Ascending aorta (tissue), 2 donors: Measurements from ENCODE around the gene RBM38. TPM values are rescaled to one million over a fixed set of nuclear protein-coding genes. Genes with fewer than 3 reads are reported as not detected.
A peak's percentile ranks its signal among the peaks of the same experiment; 100 is the strongest.
"Not testable (repeated sequence)": the region's sequence is repeated elsewhere in the genome, so short reads cannot be mapped to it uniquely, and the experiment has no call there.

ENCODE experiments used
- DNase-seq, 2 donors: peaks; one replicate each; pipeline ENCODE4 v3.0.0-alpha.2; 2019; ENCODE audit warnings: low spot score in 2 of 2
- H3K27ac ChIP-seq, 2 donors: fragments of 200-600 bp; sonication (generic); one replicate each; pipeline ENCODE4 v1.5.1; 2016 to 2017; ENCODE audit warnings: mild to moderate bottlenecking in 1 of 2
- H3K27me3 ChIP-seq: fragments of 200-600 bp; sonication (generic); one replicate; pipeline ENCODE4 v1.5.1; 2017
- H3K36me3 ChIP-seq, 2 donors: fragments of 200-600 bp; sonication (generic); one replicate each; pipeline ENCODE4 v1.5.1; 2016
- H3K4me1 ChIP-seq, 2 donors: fragments of 200-600 bp; sonication (generic); one replicate each; pipeline ENCODE4 v1.5.1; 2016 to 2017; ENCODE audit warnings: mild to moderate bottlenecking in 1 of 2
- H3K4me3 ChIP-seq, 2 donors: fragments of 200-600 bp; sonication (generic); one replicate each; pipeline ENCODE4 v1.5.1; 2016 to 2017; ENCODE audit warnings: mild to moderate bottlenecking in 1 of 2
- H3K9me3 ChIP-seq, 2 donors: fragments of 200-600 bp; sonication (generic); one replicate each; pipeline ENCODE4 v1.5.1; 2016
- CTCF ChIP-seq, 3 experiments: fragments of 200-600 bp in 2 of 3; fragments of 450-650 bp in 1 of 3; sonication (generic) in 2 of 3; IDR thresholded peaks; one replicate each; pipeline ENCODE4 v1.5.1; 2016 to 2019; ENCODE audit warnings: antibody characterized with exemption in 3 of 3, mild to moderate bottlenecking in 1 of 3, moderate library complexity in 1 of 3
- intact Hi-C: fragments of 100-400 bp; cut with DNase I; formaldehyde crosslinking; loops from one replicate; pipeline ENCODE4 v1.15.1; 2023
- total RNA-seq: library from RNA; depleted of rRNA; stranded (reverse); fragments of >200 nt; gene quantifications from one replicate; pipeline ENCODE4 v1.1.0, GENCODE V29; 2016

RBM38 gene
- total RNA-seq, 1 donor from 2014 or later, result 24.6 TPM

GRCh38 chr20:57429580-57430200 is 38.5 kb downstream of the RBM38 start:
- intact Hi-C loops, result no loop called here
- TF ChIP-seq CTCF (IDR thresholded peaks at IDR 0.05), result no peak
- H3K4me3 ChIP-seq, result no peak overlapping the region

DNA sequence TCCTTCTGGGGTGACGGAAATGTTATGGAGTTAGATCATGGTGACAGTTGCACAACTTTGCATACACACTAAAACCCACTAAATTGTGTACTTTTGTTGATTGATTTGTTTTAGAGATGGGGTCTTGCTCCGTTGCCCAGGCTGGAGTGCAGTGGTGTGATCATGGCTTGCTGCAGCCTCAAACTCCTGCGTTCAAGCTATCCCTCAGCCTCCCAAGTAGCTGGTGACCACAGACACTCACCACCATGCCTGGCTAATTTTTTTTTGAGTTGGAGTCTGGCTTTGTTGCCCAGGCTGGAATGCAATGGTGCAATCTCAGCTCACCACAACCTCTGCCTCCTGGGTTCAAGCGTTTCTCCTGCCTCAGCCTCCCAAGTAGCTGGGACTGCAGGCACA is 39.0 kb downstream of the RBM38 start:
- H3K4me3 ChIP-seq, H3K27me3 ChIP-seq, H3K27ac ChIP-seq, intact Hi-C loops, H3K9me3 ChIP-seq, DNase-seq, H3K36me3 ChIP-seq: not testable (repeated sequence)
- H3K4me1 ChIP-seq, result peaks cover 0 to 25% of the 10 kb centered on the region in 2 donors

More at GRCh38 chr20:57429580-57430200, 38.5 kb downstream of the RBM38 start:
- Histone ChIP-seq H3K27ac (peak overlapping the region in 1 of 2 donors; percentile 62), H3K36me3 (no peaks in the 10 kb centered on the region), H3K9me3 (no peaks in the 10 kb centered on the region), H3K4me1 (peaks cover 0 to 20% of the 10 kb centered on the region in 2 donors), H3K27me3 (no peaks in the 10 kb centered on the region)
- DNase-seq, result no peak

- TF ChIP-seq CTCF (IDR thresholded peaks at IDR 0.05), result no peak
- intact Hi-C loops, result no loop called here
Measured at GRCh38 chr20:57431539-57431835, 40.3 kb downstream of the RBM38 start.

GRCh38 chr20:57432480-57432861 is 41.3 kb downstream of the RBM38 start:
- no peak for DNase-seq
- Histone ChIP-seq H3K27me3 (no peaks in the 10 kb centered on the region), H3K27ac (peak overlapping the region in 1 of 2 donors; percentile 6), H3K4me1 (peaks cover 3 to 47% of the 10 kb centered on the region in 2 donors), H3K36me3 (no peaks in the 10 kb centered on the region), H3K4me3 (no peak overlapping the region), H3K9me3 (no peaks in the 10 kb centered on the region)
- intact Hi-C loops, result no loop called here
- TF ChIP-seq CTCF (IDR thresholded peaks at IDR 0.05), result no peak

More at GRCh38 chr20:57431539-57431835, 40.3 kb downstream of the RBM38 start:
- Histone ChIP-seq H3K9me3 (no peaks in the 10 kb centered on the region), H3K4me3 (no peak overlapping the region), H3K4me1 (peaks cover 0 to 38% of the 10 kb centered on the region in 2 donors), H3K27me3 (no peaks in the 10 kb centered on the region), H3K27ac (no peak overlapping the region), H3K36me3 (no peaks in the 10 kb centered on the region)
- DNase-seq, result no peak

DNA sequence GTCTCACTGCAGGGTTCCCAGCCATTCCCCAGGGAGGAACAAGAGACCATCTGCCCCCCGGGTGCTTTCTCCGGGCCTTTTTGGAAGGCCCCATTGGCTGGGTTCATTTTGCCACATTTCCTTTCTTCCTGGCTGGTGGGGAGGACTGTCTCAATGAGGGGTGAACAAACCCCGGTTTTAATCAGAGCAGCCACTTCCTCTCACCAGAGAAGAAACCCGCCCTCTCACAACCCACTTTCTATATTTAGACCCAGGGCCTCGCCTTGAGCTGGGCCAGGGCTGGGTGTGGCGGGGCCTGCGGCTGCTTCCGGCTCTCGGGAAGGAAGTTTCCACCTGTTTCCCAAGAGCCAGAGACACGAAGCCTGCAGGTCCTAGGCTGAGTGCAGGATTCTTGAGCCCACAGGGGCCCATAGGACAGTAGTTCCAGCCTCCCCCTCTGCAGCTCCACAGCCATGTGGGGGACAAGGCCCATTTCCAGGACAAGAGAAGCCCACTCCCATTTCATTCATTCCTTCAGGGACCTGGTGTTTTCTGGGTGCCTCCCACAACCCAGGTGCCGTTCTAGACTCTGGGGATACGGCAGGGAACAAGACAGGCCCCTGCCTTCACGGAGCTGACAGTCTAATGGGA is 41.8 kb downstream of the RBM38 start:
- no peak for TF ChIP-seq CTCF (IDR thresholded peaks at IDR 0.05)
- Histone ChIP-seq H3K9me3 (no peaks in the 10 kb centered on the region), H3K4me3 (no peak overlapping the region), H3K27ac (peak overlapping the region in 1 of 2 donors; percentile 6), H3K36me3 (no peaks in the 10 kb centered on the region), H3K27me3 (no peaks in the 10 kb centered on the region), H3K4me1 (peaks cover 5 to 50% of the 10 kb centered on the region in 2 donors)
- intact Hi-C loops, result no loop called here
- DNase-seq, result peak in 1 of 2 donors; percentile 77

DNA sequence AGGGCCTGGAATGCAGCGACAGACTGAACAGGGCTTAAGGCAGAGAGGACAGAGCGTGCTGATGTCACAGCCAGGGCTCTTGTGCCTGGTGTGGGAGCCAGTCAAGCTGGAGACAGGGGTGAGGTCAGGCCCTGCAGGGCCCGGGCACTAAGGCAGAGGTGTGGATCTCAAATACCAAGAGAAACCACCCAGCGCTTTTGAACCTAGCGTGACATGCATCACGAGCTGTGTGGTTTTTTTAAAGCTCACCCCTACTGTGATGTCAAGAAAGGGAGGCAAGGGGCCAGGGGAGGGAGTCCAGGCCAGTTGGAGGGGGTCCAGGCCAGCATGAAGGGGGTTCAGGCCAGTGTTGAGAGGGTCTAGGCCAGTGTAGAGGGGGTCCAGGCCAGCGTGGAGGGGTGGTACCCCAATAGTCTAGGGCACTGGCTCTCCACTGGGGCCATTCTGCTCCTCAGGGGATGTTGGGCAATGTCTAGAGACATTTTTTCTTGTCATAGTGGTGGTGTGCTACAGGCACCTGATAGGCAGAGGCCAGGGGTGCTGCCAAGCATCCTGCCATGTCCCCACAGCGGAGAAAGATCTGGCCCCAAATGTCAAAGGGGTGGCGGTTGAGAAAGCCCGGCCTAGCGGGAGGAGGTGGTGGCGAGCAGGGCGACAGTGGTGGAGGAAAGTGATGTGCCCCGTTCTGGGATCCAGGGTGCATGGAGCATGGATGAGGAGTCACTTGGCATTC is 42.6 kb downstream of the RBM38 start:
- no peak for TF ChIP-seq CTCF (IDR thresholded peaks at IDR 0.05)
- DNase-seq, result no peak
- Histone ChIP-seq H3K27ac (no peak overlapping the region), H3K36me3 (no peaks in the 10 kb centered on the region), H3K4me1 (peaks cover 11 to 51% of the 10 kb centered on the region in 2 donors), H3K27me3 (no peaks in the 10 kb centered on the region), H3K9me3 (no peaks in the 10 kb centered on the region), H3K4me3 (no peak overlapping the region)
- intact Hi-C loops, result no loop called here
